DOHH2 (cell line): ENCODE measurements around the gene CHD8.

ENCODE experiments used
- EZH2phosphoT487 ChIP-seq: fragments of 200-600 bp; sonication (generic); IDR thresholded peaks from 2 replicates; pipeline ENCODE4 v1.6.1; 2017; ENCODE audit warnings: borderline replicate concordance, mild to moderate bottlenecking, antibody characterized with exemption, low read length, moderate library complexity, mixed read lengths
- TF ChIP-seq, protein P1 (sequence below): fragments of 200-600 bp; sonication (generic); IDR thresholded peaks from one replicate; pipeline ENCODE4 v1.5.1; 2014; ENCODE audit warnings: antibody characterized with exemption, mild to moderate bottlenecking, low read depth, low read length; ENCODE audit not compliant: poor library complexity, severe bottlenecking

- TF ChIP-seq, protein P1, sequence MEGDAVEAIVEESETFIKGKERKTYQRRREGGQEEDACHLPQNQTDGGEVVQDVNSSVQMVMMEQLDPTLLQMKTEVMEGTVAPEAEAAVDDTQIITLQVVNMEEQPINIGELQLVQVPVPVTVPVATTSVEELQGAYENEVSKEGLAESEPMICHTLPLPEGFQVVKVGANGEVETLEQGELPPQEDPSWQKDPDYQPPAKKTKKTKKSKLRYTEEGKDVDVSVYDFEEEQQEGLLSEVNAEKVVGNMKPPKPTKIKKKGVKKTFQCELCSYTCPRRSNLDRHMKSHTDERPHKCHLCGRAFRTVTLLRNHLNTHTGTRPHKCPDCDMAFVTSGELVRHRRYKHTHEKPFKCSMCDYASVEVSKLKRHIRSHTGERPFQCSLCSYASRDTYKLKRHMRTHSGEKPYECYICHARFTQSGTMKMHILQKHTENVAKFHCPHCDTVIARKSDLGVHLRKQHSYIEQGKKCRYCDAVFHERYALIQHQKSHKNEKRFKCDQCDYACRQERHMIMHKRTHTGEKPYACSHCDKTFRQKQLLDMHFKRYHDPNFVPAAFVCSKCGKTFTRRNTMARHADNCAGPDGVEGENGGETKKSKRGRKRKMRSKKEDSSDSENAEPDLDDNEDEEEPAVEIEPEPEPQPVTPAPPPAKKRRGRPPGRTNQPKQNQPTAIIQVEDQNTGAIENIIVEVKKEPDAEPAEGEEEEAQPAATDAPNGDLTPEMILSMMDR, result no peak
- TF ChIP-seq EZH2phosphoT487, result no peak
Observed at GRCh38 chr14:21437063-21437901, 18.6 kb downstream of the CHD8 start.
